ENCODE measurements around the gene LYRM1.

- TF ChIP-seq GATA2 (IDR thresholded peaks at IDR 0.05; ENCODE audit: low read depth, low read length) (no peak), GATA3 (IDR thresholded peaks at IDR 0.05; ENCODE audit: low read depth, low read length) (no peak)
These were observed 41.7 kb downstream of the LYRM1 start for GRCh38 chr16:20942256-20942655.
